Activated T-cell treated with anti-CD3 and anti-CD28 coated beads, Interleukin-2, amount 50 U/mL, for 4 hours (primary cell): ENCODE data around the gene WDR70. TPM values are rescaled to one million over a fixed set of nuclear protein-coding genes. Genes with fewer than 3 reads are reported as not detected.
A peak's percentile ranks its signal among the peaks of the same experiment; 100 is the strongest.
"Not testable (repeated sequence)": the region's sequence is repeated elsewhere in the genome, so short reads cannot be mapped to it uniquely, and the experiment has no call there.

Experiments
- ATAC-seq, 2 donors: fragments of 200-7000 bp; cut with Tn5 transposase; one replicate each; pipeline ENCODE4 v1.10.0; 2021
- DNase-seq: peaks from one replicate; pipeline ENCODE4 v3.0.0-alpha.2; 2020
- H3K27me3 Mint-ChIP-seq: one replicate; pipeline ENCODE4 v1.8.0; 2021; ENCODE audit warnings: low read depth, mixed read lengths
- H3K36me3 Mint-ChIP-seq: one replicate; pipeline ENCODE4 v1.8.0; 2022; ENCODE audit warnings: mixed read lengths; ENCODE audit not compliant: insufficient read depth
- H3K4me1 Mint-ChIP-seq: one replicate; pipeline ENCODE4 v1.8.0; 2021; ENCODE audit warnings: low read depth, mixed read lengths
- H3K4me3 Mint-ChIP-seq: one replicate; pipeline ENCODE4 v1.8.0; 2021; ENCODE audit warnings: mild to moderate bottlenecking, moderate library complexity, mixed read lengths
- H3K9me3 Mint-ChIP-seq: one replicate; pipeline ENCODE4 v1.8.0; 2021; ENCODE audit warnings: mixed read lengths
- total RNA-seq, 3 donors: library from RNA; stranded (reverse); gene quantifications; one replicate each; pipeline ENCODE4 v1.2.1, GENCODE V29; 2021

The WDR70 gene
- total RNA-seq, 3 donors from 2014 or later: 28.4 to 34.8 (median 33.6) TPM

DNA sequence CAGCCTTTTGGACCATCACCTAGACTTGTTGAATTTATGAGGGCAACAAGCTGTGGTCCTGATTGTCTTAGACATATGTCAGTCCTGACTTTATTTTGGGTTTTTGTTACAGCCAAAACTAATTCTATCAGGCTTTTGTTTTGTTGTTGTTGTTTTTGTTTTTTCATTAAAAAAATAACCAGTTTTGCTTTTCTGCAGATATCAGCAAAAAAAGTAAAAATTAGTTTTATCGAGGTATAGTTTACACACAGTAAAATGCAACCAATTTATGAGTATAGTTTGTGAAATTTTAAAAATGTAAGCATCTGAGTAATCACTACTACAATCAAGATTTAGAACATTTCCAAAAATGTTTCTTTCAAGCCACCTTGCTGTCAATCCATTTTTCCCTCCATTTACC, 48.9 kb downstream of the WDR70 start:
- H3K4me3 Mint-ChIP-seq: no peak overlapping the region
- DNase-seq (no peak), ATAC-seq (no peak)
- no peaks in the 10 kb centered on the region for H3K4me1 Mint-ChIP-seq
- H3K9me3 Mint-ChIP-seq: no peaks in the 10 kb centered on the region
- H3K27me3 Mint-ChIP-seq: no peaks in the 10 kb centered on the region
- H3K36me3 Mint-ChIP-seq: peaks cover 19% of the 10 kb centered on the region

DNA sequence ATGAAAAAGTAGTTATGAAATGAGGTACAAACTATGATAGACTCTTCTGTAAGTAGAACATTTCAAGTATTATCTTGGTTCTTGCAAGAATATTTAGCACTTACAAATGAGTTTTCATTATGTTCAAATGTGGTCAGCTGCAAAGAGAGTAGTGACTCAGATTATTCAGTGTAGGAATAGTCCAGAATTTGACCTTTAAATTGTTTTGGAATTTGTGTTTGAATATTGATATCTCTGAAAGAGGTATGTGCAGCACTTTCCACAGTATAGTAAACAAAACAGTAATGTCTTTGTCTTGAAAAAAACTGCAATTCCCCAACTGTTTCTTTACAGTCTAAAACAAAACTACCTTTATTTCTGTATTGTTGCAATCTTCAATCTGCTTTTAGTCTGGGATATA, 56.1 kb downstream of the WDR70 start:
- Mint-ChIP-seq H3K4me3 (no peak overlapping the region), H3K9me3 (no peaks in the 10 kb centered on the region), H3K27me3 (no peaks in the 10 kb centered on the region), H3K36me3 (peaks cover 21% of the 10 kb centered on the region), H3K4me1 (peaks cover 2% of the 10 kb centered on the region)
- DNase-seq (no peak), ATAC-seq (no peak)

DNA sequence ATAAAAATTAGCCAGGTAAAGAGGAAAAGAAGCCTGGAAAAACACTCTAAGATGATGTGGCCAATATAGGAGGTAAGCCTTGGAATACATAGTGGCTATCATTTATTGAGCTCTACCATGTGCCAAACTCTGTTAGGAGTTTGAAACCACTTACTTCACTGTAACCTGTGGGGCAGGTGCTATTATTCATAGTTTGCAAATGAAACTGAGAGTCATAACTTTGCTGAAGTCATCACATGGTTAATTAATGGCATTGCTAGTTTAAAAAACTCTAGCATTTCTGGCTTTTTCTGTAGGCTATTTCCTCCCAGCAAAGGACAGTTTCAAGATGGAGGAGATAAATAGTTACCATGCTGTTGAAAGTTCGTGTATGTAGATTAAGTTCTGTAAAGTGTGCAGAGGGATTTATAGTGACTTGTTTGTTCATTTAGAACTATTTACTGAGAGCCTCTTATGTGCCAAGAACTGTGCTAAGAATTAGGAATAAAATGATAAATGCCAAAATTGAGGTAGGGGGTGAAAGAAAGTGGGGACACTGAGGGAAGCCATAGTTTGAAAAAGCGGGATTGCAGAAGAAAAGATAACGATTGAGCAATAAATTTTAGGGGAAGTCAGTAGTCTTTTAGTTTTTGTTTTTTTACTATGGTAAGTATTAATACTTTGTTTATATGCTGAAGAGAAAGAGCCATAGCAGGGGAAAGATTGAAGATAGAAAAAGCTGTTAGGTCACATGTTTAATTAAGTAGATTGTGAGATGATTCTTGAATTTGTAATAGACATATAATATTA, 57.2 kb downstream of the WDR70 start:
- peaks cover 2% of the 10 kb centered on the region for H3K4me1 Mint-ChIP-seq
- no peak overlapping the region for H3K4me3 Mint-ChIP-seq
- H3K9me3 Mint-ChIP-seq: no peaks in the 10 kb centered on the region
- no peak for ATAC-seq
- H3K27me3 Mint-ChIP-seq: no peaks in the 10 kb centered on the region
- peaks cover 26% of the 10 kb centered on the region for H3K36me3 Mint-ChIP-seq
- DNase-seq: no peak

DNA sequence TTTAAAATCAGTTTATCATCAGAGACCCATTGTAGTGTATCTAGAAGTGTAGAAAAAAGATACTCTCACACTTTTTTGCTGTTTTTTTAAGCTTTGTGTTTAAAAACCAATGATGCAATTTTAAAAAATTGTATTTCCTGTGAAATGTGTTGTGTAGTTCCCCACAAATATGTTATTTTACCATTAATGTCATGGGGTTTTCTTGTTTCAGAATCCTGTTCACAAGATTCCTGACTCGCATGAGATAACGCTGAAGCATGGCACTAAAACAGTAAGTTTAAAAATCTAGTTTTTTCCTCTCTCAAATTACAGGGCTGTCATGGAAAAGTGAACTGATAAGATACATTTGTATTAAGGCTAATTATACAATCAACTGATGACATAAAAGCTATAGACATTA, 58.6 kb downstream of the WDR70 start:
- H3K4me3 Mint-ChIP-seq: no peak overlapping the region
- no peaks in the 10 kb centered on the region for H3K27me3 Mint-ChIP-seq

DNA sequence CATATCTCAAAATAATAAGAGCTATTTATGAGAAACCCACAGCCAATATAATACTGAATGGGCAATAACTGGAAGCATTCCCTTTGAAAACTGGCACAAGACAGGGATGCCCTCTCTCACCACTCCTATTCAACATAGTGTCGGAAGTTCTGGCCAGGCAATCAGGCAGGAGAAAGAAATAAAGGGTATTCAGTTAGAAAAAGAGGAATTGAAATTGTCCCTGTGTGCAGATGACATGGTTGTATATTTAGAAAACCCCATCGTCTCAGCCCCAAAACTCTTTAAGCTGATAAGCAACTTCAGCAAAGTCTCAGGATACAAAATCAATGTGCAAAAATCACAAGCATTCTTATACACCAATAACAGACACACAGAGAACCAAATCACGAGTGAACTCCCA, 66.7 kb downstream of the WDR70 start:
- not testable (repeated sequence) for H3K9me3 Mint-ChIP-seq, DNase-seq, H3K27me3 Mint-ChIP-seq, H3K4me1 Mint-ChIP-seq, ATAC-seq, H3K4me3 Mint-ChIP-seq
- peaks cover 43% of the 10 kb centered on the region for H3K36me3 Mint-ChIP-seq

More for the DNA sequence above, 58.6 kb downstream of the WDR70 start:
- no peak for DNase-seq
- H3K36me3 Mint-ChIP-seq: peaks cover 21% of the 10 kb centered on the region
- H3K4me1 Mint-ChIP-seq: peaks cover 2% of the 10 kb centered on the region
- no peaks in the 10 kb centered on the region for H3K9me3 Mint-ChIP-seq
- ATAC-seq: no peak

DNA sequence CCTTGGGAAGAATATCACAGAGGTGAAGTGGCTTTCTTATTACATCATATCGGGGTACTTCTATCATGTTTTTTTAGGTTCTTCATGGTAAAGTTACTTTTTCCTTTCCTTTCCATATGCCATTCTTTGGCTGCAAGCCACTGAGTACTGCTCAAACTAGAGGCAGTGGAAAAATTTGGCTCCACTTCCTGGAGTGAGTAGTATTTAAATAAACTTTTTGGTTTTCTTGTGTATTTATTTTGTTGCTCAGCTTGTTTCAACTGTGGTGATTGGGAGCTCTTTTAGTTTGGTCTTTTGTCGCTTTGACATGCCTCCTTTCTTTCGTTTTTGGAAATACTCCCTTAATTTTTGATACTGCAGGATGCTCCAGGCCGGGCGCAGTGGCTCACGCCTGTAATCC, 69.8 kb downstream of the WDR70 start:
- H3K27me3 Mint-ChIP-seq: no peaks in the 10 kb centered on the region
- peaks cover 3% of the 10 kb centered on the region for H3K9me3 Mint-ChIP-seq
- peaks cover 3% of the 10 kb centered on the region for H3K4me1 Mint-ChIP-seq
- peaks cover 51% of the 10 kb centered on the region for H3K36me3 Mint-ChIP-seq
- H3K4me3 Mint-ChIP-seq: no peak overlapping the region
- ATAC-seq: no peak
- DNase-seq: no peak

DNA sequence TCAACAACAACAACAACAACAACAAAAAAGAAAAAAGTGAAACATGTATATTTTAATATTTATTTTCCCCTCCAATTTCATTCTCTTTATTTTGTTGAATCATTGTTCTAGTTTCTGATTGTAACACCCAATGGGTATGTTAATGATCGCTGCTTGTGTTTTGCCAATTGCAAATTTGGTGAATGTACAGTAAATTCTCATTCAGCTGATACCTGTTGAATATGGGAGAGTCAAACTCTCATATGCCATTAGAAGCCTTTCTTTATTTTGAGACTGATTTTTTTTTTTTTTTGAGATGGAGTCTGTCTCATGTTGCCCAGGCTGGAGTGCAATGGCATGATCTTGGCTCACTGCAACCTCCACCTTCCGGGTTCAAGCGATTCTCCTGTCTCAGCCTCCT, 72.9 kb downstream of the WDR70 start:
- H3K9me3 Mint-ChIP-seq, DNase-seq, H3K4me3 Mint-ChIP-seq, H3K4me1 Mint-ChIP-seq, ATAC-seq, H3K27me3 Mint-ChIP-seq: not testable (repeated sequence)
- peaks cover 32% of the 10 kb centered on the region for H3K36me3 Mint-ChIP-seq

DNA sequence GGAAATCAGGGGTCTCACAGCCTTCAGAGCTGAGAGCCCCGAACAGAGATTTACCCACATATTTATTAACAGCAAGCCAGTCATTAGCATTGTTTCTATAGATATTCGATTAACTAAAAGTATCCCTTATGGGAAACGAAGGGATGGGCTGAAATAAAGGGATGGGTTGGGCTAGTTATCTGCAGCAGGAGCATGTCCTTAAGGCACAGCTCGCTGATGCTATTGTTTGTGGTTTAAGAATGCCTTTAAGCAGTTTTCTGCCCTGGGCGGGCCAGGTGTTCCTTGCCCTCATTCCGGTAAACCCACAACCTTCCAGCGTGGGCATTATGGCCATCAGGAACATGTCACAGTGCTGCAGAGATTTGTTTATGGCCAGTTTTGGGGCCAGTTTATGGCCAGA, 74.1 kb downstream of the WDR70 start:
- not testable (repeated sequence) for H3K27me3 Mint-ChIP-seq, H3K4me3 Mint-ChIP-seq, DNase-seq, ATAC-seq, H3K9me3 Mint-ChIP-seq, H3K4me1 Mint-ChIP-seq
- H3K36me3 Mint-ChIP-seq: peaks cover 37% of the 10 kb centered on the region

DNA sequence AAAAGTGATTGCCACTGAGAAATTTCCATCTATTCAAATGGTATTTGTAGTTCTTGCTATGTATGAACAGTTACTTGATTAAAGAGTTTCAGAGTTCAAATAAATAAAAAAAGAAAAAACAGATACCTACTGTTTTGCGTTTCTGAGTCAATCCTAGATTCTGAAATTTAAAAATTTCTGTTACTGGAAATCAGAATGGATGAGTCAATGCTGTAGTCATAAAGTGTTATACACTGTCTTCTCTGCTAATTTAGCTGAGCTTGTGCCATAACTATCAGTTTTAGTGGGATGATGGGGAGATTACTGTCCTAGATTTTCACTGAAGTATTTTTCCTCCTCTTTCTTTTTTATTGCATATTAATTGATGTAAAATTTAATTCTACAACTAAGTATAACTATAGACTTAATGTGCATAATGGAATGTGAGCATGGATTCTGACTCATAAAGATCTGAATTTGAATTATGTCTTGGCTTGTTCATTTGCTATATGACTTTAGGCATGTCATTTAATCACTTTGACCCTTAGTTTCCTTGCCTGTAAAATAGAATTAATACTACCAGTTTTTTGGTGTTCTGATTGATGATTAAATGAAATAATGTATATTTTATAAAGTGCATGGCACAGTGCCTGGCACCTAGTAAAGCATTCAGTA, 75.4 kb downstream of the WDR70 start:
- H3K36me3 Mint-ChIP-seq: peaks cover 31% of the 10 kb centered on the region
- peak; percentile 70 to 86 for ATAC-seq
- not testable (repeated sequence) for H3K27me3 Mint-ChIP-seq, H3K4me1 Mint-ChIP-seq, H3K4me3 Mint-ChIP-seq, DNase-seq, H3K9me3 Mint-ChIP-seq

DNA sequence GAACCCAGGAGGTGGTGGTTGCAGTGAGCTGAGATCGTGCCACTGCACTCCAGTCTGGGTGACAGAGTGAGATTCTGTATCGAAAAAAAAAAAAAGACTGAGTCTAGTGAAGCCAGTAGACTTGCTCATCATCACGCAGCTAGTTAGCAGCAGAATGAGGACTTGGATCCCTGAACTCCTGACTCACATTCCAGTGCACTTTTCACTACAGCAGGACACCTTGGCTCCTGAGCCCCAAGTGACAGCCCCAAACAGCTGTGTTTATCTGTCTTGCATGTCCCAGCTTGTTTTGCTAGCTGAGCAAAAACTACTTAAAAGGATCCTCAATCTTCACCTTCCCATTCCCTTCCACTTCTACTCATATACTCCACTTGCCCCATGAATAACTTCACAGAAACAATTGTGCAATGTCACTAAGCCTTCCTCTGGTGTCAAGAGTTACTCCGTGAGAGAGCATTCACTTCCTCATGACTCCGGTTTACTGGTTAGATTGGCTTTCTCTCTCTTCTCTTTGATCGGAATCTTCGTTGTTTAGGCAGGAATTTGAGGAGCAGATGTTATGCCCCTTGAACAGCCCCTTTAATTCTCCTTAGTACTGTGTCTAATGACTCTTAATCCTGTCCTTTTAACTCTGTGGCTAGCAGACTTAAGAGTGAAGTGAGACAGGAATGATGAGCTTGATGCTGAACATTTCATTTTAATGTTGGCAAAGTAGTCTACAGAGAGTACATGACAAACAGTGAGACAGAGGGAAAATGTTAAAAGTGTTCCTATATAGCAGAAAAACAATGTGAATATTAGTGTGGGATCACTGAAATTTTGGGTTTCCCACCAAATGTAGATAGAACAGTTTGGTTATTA, 84.3 kb downstream of the WDR70 start:
- H3K4me1 Mint-ChIP-seq, H3K27me3 Mint-ChIP-seq, DNase-seq, ATAC-seq, H3K4me3 Mint-ChIP-seq, H3K9me3 Mint-ChIP-seq: not testable (repeated sequence)
- peaks cover 17% of the 10 kb centered on the region for H3K36me3 Mint-ChIP-seq

DNA sequence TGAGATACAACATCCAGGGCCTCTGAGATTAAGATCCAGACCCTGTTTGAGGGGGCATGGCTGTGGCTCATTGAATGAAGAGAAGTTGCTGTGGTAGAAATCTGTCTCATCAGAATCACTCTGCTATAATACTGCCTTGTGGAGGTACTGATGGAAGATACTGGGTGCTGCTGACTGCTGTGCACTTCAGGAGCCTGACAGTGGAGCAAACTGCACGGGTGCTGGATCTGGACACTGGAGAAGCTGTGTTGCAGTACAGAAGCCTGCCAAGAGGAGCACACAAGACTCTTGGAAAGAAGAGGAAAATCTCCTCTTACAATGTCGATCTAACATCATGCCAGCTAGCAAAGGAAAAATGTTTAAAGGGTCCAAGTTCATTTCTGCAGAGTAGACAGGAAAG, 85.5 kb downstream of the WDR70 start:
- ATAC-seq, DNase-seq: not testable (repeated sequence)

DNA sequence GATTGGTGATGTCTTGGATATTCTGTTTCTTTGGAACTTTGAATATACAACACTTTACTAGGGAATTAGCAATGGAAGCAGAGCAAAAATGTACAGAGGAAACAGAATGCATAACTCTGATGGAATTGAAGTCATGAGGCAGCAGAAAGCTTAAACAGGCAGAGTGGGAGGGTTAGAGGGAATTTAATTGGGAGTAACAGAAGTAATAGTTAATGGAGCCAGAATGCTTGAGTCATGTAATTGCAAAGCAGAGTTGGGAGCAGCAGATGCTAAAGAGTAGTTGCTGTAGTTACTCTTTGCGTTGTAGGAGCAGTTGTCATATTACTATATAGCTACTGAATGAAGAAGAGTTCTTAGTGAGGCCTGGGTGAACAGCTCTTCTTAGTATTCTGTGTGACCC, 90.3 kb downstream of the WDR70 start:
- not testable (repeated sequence) for H3K4me3 Mint-ChIP-seq, H3K27me3 Mint-ChIP-seq, ATAC-seq, DNase-seq, H3K9me3 Mint-ChIP-seq, H3K4me1 Mint-ChIP-seq
- peaks cover 37% of the 10 kb centered on the region for H3K36me3 Mint-ChIP-seq

More for the DNA sequence above, 85.5 kb downstream of the WDR70 start:
- not testable (repeated sequence) for H3K27me3 Mint-ChIP-seq, H3K4me3 Mint-ChIP-seq, H3K4me1 Mint-ChIP-seq, H3K9me3 Mint-ChIP-seq
- H3K36me3 Mint-ChIP-seq: peaks cover 24% of the 10 kb centered on the region

DNA sequence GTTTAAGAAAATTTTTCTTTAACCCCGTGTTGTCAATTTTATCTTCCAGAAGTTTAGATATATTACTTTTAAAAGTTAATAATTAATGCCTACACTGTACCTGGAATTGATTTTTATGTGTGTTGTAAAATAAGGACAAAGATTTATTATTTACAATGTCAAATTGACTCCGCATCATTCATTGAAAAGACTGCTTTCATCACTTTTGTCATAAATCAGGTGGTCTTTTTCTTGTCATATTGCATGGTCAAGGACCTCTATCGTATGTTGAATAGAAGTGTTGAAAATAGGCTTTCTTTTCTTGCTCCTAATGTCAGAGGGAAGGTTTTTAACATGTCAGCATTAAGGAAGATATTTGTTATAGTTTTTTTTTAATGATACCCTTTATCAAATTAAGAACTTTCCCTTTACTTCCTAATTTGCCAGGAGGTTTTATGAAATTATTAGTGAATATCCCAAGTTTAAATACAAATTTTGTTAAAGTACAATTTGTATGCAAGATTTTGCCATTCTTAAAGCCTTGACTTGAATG, 92.6 kb downstream of the WDR70 start:
- DNase-seq (no peak), ATAC-seq (no peak)
- H3K36me3 Mint-ChIP-seq: peaks cover 34% of the 10 kb centered on the region
- H3K27me3 Mint-ChIP-seq: no peaks in the 10 kb centered on the region
- no peaks in the 10 kb centered on the region for H3K4me1 Mint-ChIP-seq
- H3K4me3 Mint-ChIP-seq: no peak overlapping the region
- H3K9me3 Mint-ChIP-seq: peaks cover 10% of the 10 kb centered on the region

DNA sequence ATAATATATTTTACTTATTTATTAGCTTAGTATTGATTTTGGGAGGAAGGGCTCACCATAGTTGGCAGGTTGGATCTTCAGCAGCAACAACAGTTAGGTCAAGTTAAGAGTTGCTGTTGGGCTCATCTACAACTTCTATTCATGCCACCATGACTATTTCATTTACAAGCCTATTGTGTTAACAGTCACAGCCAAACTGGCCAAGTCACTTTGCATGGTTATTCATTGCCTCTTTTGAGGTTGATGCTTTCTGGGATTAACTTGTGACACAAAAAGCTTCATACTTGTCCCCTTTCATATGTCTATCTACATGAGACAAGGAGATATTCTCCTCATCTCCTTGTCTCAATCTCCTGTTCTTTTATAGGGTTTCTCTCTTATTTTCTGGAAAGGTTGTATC, 98.3 kb downstream of the WDR70 start:
- DNase-seq (no peak), ATAC-seq (no peak)
- H3K9me3 Mint-ChIP-seq: peaks cover 20% of the 10 kb centered on the region
- H3K4me3 Mint-ChIP-seq: no peak overlapping the region
- no peaks in the 10 kb centered on the region for H3K27me3 Mint-ChIP-seq
- H3K4me1 Mint-ChIP-seq: no peaks in the 10 kb centered on the region
- H3K36me3 Mint-ChIP-seq: peaks cover 60% of the 10 kb centered on the region
